ENCODE results near the gene IL12RB2. TPM values are rescaled to one million over a fixed set of nuclear protein-coding genes. Genes with fewer than 3 reads are reported as not detected.
A peak's percentile ranks its signal among the peaks of the same experiment; 100 is the strongest.

The IL12RB2 gene
- total and polyA plus RNA-seq, 2 of the 13 experiments (the other 11 are each of a cell fraction or from before 2014, with no cell fraction given) = not detected

GRCh38 chr1:67401443-67401842 is 93.8 kb downstream of the IL12RB2 start (continued):
- TF ChIP-seq ZBTB20 (CRISPR knock-in tag; IDR thresholded peaks at IDR 0.05; ENCODE audit: borderline replicate concordance, low read depth) (no peak), ZSCAN25 (CRISPR knock-in tag; IDR thresholded peaks at IDR 0.05) (no peak), TFE3 (CRISPR knock-in tag; IDR thresholded peaks at IDR 0.05) (no peak)

- no peaks in the 10 kb centered on the region for H4K20me1 ChIP-seq (ENCODE audit: insufficient read depth, low read length)
- no peak overlapping the region for H3K9ac ChIP-seq (ENCODE audit: insufficient read depth, low read depth, low read length)
- no peaks in the 10 kb centered on the region for H3K9me3 ChIP-seq (ENCODE audit: low read length)
- ChIA-PET POLR2A (no interaction called here), CTCF (ENCODE audit: low intra/inter-chr PET ratio, low total read pairs) (no interaction called here)
- WGBS (ENCODE audit: low lambda C conversion rate) = 86% methylated on average over 5 of the region's 5 CpGs
- DNase-seq (ENCODE audit: low spot score) (no peak), FAIRE-seq (no peak), ATAC-seq (no peak)
- H3K27ac ChIP-seq (ENCODE audit: extremely low read length, insufficient read depth, low read length) = no peak overlapping the region
- no peak overlapping the region for H3K4me3 ChIP-seq (replicated peaks in 1 of 3; ENCODE audit: insufficient read depth in 1 of 3, low read depth in 2 of 3, low read length in 3 of 3)
- no peaks in the 10 kb centered on the region for H3K27me3 ChIP-seq (ENCODE audit: control insufficient read depth in 1 of 2, insufficient read depth in 2 of 2, low read length in 2 of 2)
- BruUV-seq (replicated peaks) = no TSS peak
- no peaks in the 10 kb centered on the region for H3K4me1 ChIP-seq (ENCODE audit: insufficient read depth, low read length)
- in situ Hi-C loops (cut with HindIII; ENCODE audit: extremely low pct_ligation_motif_present, low pct_unique_long_range_greater_than_20kb) = loop anchor here (25.0 kb wide), 1 partner anchor 467 kb away; no protein-coding TSS in a partner anchor
- intact Hi-C loops (cut with micrococcal nuclease; ENCODE audit: unreplicated experiment) = no loop called here
- no peak overlapping the region for H3K4me2 ChIP-seq (ENCODE audit: low read depth, low read length)
- no peaks in the 10 kb centered on the region; a peak in 1 of 5 replicates for H3K36me3 ChIP-seq (replicated peaks in 1 of 2; ENCODE audit: control insufficient read depth in 1 of 2, insufficient read depth in 2 of 2, low read length in 2 of 2)
- TF ChIP-seq POLR2G (IDR thresholded peaks at IDR 0.05; ENCODE audit: low read depth, low read length) = 0 out of 2 replicates have a peak, but pooled peaks have one; percentile 27
- no peak for TF ChIP-seq AKAP8 (CRISPR knock-in tag; IDR thresholded peaks at IDR 0.05)
- no peak overlapping the region for H2AFZ ChIP-seq (ENCODE audit: low read length)
- no peaks in the 10 kb centered on the region for H3K79me2 ChIP-seq (ENCODE audit: insufficient read depth, low read length)
Measured at GRCh38 chr1:67404212-67404620, 96.5 kb downstream of the IL12RB2 start.
